ENCODE results near the gene SF3B4.

Gene SF3B4

GRCh38 chr1:149933208-149933607 lies 5.6 kb upstream of the SF3B4 start:
- DNase-seq (ENCODE audit: low spot score): no peak

- no peak for DNase-seq (ENCODE audit: low spot score)
Observed at GRCh38 chr1:149932474-149932873, 4.9 kb upstream of the SF3B4 start.

- peak; percentile 15 for DNase-seq (ENCODE audit: low spot score)
Observed at GRCh38 chr1:149931212-149931790, 3.7 kb upstream of the SF3B4 start.

- no peak for DNase-seq (ENCODE audit: low spot score)
Observed at GRCh38 chr1:149929856-149930255, 2.3 kb upstream of the SF3B4 start.

- no peak for DNase-seq (ENCODE audit: low spot score)
Observed at GRCh38 chr1:149928401-149928724, 760 bp upstream of the SF3B4 start.

- peak; percentile 74 for DNase-seq (ENCODE audit: low spot score)
Observed at GRCh38 chr1:149927056-149927562, 494 bp downstream of the SF3B4 start.

- DNase-seq (ENCODE audit: low spot score): no peak
Observed at GRCh38 chr1:149926296-149926695, 1.3 kb downstream of the SF3B4 start.

GRCh38 chr1:149925751-149926150 lies 1.9 kb downstream of the SF3B4 start:
- DNase-seq (ENCODE audit: low spot score): no peak

- no peak for DNase-seq (ENCODE audit: low spot score)
Observed at GRCh38 chr1:149925345-149925744, 2.3 kb downstream of the SF3B4 start.

- DNase-seq (ENCODE audit: low spot score): no peak
Observed at GRCh38 chr1:149923626-149924025, 4.0 kb downstream of the SF3B4 start.

- no peak for DNase-seq (ENCODE audit: low spot score)
Observed at GRCh38 chr1:149917571-149918144, 9.9 kb downstream of the SF3B4 start, which contains the start of gene SV2A. SV2A (minus strand) TSS chr1:149917844; CDS start chr1:149913840, 4,004 bp downstream.

GRCh38 chr1:149916898-149917252 lies 10.7 kb downstream of the SF3B4 start:
- DNase-seq (ENCODE audit: low spot score): no peak

GRCh38 chr1:149916193-149916897 lies 11.3 kb downstream of the SF3B4 start:
- DNase-seq (ENCODE audit: low spot score): peak; percentile 13

- peak; percentile 49 for DNase-seq (ENCODE audit: low spot score)
Observed at GRCh38 chr1:149915429-149916192, 12.0 kb downstream of the SF3B4 start.

- no peak for DNase-seq (ENCODE audit: low spot score)
Observed at GRCh38 chr1:149914545-149914944, 13.1 kb downstream of the SF3B4 start.

- DNase-seq (ENCODE audit: low spot score): no peak
Observed at GRCh38 chr1:149906570-149907075, 21.0 kb downstream of the SF3B4 start.

- no peak for DNase-seq (ENCODE audit: low spot score)
Observed at GRCh38 chr1:149903836-149904491, 23.6 kb downstream of the SF3B4 start.

GRCh38 chr1:149899460-149900284 lies 27.9 kb downstream of the SF3B4 start, which contains the start of gene BOLA1:
BOLA1 (plus strand) TSS chr1:149899568; CDS start chr1:149900060, 492 bp downstream.
- peak; percentile 88 for DNase-seq (ENCODE audit: low spot score)

- no peak for DNase-seq (ENCODE audit: low spot score)
Observed at GRCh38 chr1:149896575-149896974, 31.0 kb downstream of the SF3B4 start.

- no peak for DNase-seq (ENCODE audit: low spot score)
Observed at GRCh38 chr1:149888999-149889289, 38.7 kb downstream of the SF3B4 start.

Data from kidney tubule cell (primary cell).